Activated CD4-positive, alpha-beta T cell treated with anti-CD3 and anti-CD28 coated beads, Interleukin-2, amount 50 U/mL, for 1 hour (primary cell): Measurements from ENCODE around the gene CTNNA2.
"Not testable (repeated sequence)": the region's sequence is repeated elsewhere in the genome, so short reads cannot be mapped to it uniquely, and the experiment has no call there.

ENCODE experiments used
- DNase-seq: peaks from one replicate; pipeline ENCODE4 v3.0.0-alpha.2; 2020

The CTNNA2 gene

DNA sequence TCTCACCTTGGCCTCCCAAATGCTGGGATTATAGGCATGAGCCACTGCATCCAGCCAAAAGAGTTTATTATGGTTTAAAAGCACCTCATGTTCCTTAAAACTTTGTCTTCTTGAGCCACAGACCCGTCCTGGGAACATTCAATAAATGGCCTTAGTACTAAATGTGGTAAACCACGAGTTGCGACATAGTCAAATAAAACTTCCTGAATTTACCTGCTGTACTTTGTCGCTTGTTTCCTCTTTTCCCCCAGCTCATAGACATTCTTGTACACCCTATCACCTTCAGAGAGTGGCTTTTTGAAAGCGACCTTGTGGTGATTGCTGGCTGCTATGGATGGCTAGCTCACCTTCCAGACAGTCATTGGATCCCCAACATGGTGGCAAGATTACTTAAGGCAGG is 481.3 kb downstream of the CTNNA2 start:
- DNase-seq: no peak

DNA sequence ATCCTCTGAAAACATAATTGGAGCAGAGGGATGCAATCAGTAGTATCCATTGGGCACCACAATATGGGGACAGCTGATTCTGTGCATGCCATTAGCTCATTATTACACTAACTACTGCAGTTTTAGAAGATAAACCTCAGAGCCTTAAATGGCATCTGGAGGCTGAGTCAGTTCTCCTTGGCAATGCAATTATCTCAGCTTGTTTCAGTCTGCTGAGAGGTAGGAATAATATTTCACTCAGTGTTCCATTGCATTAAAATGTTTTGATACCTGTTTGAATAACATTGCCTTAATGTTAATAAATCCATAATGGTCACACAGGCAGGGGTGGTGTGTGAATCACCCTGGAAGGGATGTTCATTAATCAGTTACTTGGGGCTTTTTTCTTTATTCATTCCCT is 482.1 kb downstream of the CTNNA2 start:
- no peak for DNase-seq

DNA sequence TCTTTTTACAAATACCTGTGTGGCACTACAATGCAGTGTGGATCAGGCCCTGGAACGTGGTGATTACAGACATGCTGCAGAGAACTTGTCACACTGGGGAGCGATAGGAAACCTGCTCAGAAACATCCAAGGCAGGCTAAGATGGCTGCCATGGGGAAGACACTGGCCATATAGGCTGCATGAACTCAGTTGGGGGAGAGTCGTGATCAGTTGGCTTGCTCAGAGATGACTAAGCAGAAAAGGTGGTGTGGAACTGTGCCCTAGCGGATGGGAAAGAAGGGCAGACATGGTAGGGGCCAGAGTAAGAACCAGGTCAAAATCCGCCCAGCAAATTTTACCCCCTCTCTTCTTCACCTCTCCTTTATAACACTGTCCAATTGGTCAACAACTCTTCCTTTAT is 483.9 kb downstream of the CTNNA2 start:
- DNase-seq: no peak

DNA sequence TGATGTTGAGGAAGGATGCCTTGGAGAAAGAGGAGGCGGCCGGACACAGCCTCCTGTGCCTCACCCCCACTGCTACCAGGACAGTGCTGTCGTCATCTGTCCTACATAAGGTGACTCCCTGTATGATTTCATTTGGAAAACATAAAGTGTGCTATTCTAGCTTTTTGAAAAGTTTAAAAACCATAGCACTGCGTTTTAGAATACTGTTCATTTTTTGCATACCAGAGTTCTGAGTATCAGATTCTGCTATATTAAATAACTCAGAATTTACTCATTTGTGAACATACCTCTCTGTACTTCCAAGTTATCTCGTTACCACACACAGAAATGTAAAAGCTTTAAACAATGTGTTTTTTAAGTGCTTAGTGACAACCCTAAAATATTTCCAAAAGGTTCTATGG is 488.9 kb downstream of the CTNNA2 start:
- DNase-seq: no peak

DNA sequence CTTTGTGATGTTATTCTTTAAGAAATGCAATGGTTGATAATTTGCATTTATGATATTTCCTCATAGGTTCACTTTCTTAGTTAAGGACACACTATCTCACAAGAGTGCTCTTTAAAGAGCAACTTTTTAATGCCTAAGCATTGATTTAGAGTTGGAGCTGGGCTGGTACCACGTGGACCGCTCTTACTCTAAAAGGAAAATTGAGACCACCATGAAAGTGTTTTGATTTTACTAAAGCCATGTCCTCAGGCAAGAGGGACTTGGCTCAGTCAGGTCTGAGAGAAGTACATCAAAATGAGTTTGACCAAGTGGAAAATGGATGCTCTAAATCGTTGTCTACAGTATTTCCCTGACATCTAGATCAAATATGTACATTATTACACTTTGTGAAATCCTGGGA is 489.3 kb downstream of the CTNNA2 start:
- DNase-seq: no peak

DNA sequence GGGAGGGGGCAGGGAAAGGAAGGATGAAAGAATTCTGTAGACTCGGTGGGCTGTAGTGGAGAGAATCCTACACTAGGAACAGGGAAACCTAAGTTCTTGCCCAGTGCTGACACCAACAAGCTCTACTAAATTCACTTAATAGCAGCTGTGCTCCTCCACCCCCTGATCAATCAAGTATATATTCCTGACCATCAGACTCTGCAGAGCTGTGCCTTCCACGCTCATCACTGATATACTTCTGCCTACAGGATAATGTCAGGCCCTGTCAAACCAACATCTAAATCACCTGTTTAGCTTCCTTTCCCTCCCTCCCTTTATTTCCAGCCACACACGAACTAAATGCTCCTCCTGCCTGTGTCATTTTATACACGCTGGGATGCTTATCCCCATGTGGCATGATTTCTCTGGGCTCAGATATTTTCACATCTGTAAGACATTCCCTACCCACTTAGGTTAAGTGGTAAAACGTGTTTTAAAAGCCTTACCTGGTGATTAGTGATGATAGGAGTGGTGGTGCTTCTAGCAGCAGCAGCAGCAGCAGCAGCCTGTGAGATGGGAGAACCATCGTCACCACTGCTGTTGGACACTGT is 489.8 kb downstream of the CTNNA2 start:
- no peak for DNase-seq

DNA sequence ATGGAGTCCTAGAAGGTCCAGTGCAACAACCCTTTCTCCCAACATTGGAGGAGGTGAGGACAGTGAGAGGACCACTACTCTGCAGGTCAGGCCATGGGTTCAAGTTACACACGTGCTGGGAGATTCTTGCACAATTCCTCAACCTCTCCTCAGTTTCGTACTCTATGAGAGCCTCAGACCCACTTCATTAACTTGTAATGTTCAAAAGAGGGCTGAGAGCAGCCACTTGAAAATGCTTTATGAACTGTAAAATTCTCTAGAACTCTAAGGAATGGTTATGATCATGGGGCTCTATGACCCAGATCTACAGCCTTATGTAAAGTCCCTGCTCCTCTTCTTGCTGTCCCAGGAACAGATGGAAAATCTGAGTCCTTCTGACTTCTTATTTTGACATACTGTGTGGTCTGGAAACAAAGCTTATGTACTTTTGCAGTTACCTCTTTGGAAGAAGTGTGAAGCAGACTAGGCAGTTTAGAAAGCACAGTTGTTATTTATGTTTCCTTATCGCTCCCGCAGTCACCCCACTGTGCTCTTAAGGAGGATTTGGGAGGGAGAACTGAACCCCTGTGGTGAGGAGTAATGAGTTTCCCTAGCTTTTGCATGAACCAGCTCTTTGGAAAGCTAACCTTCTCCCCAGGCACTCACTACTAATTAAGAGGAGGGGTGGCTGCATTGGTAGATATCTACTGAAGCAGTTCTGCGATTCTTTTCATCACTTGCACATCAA is 495.1 kb downstream of the CTNNA2 start:
- DNase-seq: no peak

DNA sequence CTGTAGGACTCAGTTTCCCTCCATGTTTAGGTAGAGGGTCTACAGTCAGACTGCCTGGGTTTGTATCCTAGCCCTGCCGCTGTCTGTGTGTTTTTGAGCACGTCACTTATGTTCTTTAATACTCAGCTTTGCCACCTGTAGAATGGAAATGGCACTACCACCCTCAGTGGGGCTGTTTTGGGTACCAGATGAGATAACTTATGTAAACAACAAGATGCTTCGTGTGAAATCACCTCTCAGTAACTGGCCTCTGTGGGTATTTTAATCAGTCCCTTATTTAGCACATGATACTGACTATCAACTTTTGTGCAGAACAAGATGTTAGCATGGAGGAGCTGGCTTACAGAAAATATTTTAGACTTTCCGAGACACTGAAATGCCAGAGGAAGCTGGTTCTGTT is 495.7 kb downstream of the CTNNA2 start:
- no peak for DNase-seq

DNA sequence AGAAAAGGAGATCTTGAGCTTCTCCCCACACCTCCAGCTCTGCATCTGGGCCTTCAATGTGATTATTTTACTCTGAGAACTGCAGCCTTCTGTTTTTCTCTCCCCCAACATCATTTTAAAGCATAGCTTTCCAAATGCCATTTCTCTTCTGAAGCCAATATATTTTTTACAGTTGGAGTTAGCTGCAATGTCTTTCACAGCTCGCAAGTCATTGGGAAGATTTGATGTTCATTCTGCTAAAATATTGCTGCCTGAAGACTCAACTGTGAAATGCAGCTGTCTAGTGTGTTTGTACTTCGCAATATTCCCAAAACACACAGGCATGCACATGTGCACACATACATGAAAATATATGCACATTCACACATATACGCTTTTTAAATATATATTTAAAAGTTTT is 496.4 kb downstream of the CTNNA2 start:
- no peak for DNase-seq

DNA sequence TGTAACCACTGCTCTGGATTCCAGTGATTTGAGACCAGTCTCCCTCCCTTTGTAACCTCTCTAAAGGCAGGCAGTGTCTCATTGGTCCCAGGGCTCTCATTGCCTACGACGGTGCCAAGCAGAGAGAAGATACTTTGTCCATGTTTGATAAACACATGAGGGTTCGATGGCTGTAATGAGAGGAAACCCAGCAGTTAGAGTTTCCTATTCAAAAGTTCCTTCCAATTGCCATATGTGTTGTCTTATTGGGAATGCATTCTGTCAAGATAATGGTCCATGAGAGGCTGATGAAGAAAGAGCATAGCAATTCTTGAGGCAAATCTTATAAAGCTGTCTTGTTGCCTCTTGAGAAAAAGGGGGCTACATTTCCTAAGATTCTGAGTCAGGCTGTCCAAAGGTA is 499.2 kb downstream of the CTNNA2 start:
- DNase-seq: no peak

DNA sequence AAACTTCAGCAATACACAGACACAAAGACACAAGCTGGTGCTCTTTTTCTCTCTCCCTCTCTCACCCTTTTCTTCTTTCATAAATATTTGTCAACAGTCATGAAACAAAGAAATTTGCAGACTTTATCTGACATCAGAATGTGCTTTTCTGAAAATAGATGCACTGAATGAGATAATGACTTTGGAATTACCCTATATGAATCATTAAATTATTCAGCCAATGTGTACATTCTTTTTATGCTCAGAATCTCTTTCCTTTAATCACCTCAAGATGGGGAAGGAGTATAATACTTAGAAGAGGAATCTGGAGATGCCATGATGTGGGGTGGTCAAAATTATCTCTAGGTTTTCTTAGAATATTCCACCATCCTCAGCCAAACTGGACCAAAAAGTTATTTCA is 501.8 kb downstream of the CTNNA2 start:
- DNase-seq: no peak

DNA sequence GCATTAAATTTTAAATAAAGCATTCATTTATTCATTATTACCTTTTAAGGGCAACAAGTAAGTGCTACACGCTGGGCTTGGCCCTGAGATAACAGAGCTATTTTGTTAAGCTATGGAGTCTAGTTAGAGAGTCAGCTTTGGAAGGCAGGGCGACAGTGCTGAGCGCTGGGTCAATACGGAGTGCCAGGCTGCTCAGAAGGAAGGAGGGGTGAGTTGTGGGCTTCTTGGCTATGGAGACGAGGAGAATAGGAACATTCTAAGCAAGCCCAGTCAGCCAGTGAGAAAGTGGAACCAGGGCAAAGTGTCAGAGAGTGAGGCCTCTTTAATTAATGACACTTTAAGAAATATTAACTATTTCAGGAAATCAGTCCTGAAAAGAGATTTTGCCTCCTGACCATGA is 503.3 kb downstream of the CTNNA2 start:
- no peak for DNase-seq

DNA sequence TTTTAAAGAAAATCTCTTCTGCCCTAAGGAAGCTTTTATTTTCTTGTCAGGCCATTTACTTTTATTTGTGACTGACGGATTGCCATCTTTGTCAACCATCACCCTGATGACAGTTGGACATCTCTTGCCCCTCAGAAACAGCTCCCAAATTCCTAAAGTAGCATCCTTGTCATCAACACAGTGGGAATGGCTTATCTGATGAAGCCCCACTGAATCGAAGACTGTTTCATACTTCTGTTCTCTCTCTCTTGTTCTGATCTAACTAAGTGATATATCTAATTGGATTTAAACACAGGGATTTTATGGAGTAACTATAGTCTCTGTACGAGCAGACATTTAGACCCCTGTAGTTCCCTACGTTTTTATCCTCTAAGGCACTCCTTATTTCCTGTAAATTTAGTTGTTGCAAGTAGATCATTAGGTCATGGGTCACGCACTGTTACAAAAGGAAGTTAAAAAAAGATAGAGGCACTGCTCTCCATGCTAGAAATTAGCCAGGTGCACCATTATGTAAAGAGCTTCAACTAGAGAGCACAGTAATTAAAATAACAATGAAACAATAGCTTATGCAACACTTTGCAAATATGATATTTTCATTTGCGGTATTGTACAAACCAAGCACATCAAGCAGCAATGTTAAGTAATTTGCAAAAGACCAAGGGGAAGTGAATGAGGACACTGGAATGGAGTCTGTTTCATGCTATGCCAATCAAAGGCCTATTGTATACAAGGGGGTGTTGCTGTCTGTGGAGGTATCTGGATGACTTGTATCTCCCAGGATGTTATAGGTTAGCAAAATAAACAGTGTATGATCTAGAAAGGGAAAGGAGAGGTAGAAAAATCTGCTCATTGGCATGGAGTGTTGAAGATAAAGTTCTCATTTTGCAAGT is 507.0 kb downstream of the CTNNA2 start:
- DNase-seq: no peak

DNA sequence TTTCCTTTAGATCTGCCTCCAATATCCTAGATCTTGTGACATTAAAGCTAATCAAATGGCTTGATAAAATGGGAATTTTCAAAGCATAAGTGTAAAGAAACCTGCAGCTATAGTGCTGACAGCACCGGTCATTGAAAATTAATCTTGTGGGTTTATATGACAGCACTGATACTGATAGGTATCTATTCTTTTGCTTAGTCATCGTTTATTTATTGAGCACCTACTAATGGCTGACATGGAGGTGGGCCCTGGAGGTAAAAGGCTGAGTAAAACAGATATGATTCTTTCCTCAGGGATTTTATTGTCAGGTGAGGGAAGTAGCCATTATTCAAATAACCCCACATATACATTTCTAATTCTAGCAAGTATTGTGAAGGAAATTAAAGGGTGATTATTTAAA is 509.2 kb downstream of the CTNNA2 start:
- DNase-seq: no peak

DNA sequence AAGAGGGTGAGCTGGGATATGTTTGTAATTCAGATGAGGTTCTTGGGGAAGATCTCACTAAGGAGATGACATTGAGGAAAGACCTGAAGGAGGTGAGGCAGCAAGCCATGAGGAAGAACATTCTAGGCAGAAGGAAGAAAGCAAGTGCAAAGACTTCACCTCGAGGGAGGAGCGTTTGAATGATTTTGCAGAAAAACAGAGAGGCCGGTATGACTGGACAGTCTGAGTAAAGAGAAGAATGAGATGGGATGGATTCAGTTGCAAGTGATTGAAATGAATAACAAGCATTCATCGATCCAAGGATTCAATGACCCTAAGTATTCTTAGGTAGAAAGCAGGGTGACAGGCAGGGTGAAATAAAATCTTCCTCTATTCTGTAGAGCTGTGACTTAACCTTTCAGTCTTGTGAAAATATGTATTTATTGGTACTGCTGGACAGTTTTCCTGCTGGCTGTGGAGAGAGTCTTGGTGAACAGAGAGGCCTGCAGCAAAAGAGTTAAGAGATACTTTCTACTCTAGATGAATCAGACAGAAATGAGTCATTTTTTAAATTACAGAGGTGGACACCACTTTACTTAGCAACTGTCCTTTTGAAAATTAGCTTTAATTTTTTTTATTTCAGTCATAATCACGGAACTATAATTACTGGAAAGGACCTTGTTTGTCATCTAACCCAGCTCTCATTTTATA is 513.3 kb downstream of the CTNNA2 start:
- DNase-seq: no peak

DNA sequence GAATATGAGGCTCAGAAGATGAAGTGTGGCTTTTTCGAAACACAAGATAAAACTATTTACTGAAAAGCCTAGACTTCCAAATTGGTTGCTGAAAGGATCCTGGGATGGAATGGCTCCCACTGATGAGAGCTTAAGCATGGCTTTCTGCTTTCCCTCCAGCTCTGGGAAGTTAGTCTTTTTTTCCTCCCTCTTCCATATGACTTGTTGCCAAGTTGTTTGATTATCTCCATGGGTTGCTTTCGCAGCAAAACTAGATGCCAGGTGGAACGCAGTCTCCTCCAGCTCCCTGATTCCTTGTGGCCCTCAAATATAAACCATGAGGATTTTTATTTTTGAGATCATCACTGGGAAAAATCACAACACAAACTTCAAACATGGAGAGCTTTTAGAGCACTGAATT is 515.2 kb downstream of the CTNNA2 start:
- no peak for DNase-seq

DNA sequence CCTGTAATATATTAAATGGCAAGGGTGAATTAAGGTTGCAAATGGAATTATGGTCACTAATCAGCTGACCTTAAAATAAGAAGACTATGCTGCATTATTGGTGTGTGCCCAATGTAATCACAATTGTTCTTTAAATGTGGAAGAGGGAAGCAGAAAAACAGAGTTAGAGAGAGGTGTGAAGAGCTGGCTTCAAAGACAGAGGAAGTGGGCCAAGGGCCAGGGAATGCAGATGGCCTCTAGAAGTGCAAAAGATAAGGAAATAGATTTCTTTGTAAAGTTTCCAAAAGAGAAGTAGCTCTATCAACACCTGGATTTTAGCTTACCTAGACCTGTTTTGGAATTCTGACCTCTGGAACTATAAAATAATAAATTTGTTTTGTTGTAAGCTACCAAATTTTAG is 515.7 kb downstream of the CTNNA2 start:
- no peak for DNase-seq

DNA sequence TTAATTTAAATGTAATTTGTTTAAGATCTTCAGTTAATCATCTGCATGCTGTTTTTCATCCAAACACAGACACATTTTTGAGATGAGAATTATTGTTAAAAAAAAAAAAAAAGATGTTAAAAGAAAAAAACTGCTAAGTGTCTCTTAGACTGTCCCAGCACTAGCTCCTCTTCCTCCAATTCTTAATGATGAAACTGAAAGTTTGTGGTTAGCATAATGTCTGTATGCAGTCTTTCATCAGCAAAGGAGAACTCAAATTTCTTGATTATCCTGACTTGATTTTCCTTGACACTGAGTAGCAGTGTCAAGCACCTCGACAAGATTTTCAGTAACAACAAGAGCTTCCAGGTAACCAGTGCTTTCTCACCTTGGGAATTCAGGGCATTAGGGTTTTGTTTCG is 517.3 kb downstream of the CTNNA2 start:
- DNase-seq: no peak

DNA sequence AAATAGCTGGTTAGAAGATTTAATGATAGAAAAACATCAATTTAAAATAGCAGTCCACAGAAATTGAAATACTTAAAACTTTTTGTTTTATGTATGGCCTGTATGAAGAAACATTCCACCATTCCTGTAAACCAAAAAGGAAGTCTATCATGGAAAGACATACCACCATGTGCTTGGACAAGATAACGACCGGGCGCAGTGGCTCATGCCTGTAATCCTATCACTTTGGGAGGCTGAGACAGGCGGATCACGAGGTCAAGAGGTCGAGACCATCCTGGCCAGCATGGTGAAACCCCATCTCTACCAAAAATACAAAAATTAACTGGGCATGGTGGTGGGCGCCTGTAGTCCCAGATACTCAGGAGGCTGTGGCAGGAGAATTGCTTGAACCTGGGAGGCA is 519.8 kb downstream of the CTNNA2 start:
- DNase-seq: not testable (repeated sequence)

DNA sequence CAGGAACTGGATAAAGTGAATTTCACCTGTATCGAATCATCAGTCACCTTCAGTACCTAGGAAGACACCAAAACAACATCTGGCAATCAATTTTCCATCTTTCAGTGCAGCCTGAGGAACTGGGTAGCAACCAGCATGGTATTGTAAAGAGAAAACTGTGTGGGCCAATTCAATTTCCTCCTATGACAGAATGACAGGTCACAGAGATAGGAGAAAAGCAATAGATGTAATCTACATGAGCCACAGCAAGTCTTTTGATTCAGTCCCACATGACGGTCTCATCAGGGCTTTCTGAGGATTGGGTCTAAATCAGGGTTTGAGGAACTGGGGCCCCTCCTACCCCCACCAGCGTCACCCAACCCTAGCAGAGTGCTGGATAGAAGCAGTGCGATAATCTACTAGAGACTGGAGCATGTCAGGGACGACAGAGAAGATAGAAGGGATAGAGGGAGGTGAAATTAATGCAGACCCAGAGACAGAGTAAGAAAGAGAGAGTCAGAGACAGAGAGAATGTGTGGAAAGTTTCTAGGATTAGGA is 523.0 kb downstream of the CTNNA2 start:
- DNase-seq: no peak

DNA sequence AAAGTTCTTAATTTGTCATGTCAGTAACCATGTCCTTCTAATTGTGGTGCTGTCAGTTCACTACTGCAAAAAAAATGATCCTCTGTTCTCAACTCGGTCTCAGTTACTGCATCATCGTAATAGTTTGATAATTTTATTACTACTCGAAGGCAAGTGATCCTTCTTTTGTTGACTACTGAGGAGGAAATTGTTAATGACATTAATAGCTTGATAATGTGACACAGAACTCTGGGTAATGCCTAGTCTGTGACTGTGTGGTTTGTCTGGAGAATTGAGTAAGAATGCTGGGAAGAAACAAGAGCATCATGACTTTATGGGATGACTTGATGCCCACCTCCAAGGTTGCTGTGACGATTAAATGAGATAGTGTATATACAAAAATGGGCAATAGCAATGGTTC is 524.5 kb downstream of the CTNNA2 start:
- no peak for DNase-seq

DNA sequence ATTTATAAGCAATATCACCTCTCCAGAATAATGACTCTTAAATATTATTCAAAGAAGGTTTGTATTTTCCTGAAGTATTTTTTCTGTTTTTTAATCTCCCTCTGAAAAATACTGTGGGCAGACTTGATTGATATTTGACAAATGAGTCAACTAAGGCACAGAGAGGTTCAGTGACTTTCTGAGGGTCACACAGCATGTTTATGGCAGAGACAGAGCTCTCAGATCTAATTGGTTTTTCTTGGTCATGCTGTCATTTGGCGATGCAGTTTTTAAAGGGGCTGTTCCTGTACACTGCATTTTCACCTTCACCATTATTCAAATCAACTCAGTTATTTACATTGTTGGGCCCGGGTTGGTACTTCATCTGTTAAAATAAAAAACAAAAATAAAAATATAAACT is 527.4 kb downstream of the CTNNA2 start:
- DNase-seq: no peak

DNA sequence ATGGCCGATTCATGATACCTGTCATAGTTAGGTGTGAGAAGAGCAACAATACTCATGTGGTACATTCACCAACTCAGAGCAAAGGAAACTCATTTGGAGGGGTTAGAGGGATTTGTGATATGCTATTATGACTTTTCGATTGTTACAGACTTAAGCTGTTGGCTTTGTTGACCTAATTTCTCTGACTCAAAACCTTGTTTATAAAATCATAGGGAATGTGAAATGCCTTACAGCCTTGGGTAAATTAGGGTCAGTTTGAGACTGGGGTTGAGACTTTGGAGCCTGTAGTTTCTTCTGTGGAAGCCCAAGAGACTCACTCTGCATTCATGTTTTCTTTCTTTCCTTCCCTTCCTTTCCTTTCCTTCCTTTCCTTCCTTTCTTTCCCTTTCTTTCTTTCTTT is 529.8 kb downstream of the CTNNA2 start:
- DNase-seq: no peak
